H1 (cell line): ENCODE results near the gene BTBD9. TPM values are rescaled to one million over a fixed set of nuclear protein-coding genes. Genes with fewer than 3 reads are reported as not detected.

Source experiments
- EP300 ChIP-seq, 2 experiments: IDR thresholded peaks; 1 replicate in 1 of 2; 2 replicates in 1 of 2; pipeline ENCODE4 v1.6.1; 2011 to 2012; ENCODE audit warnings: low read depth in 2 of 2, low read length in 2 of 2, mild to moderate bottlenecking in 2 of 2, borderline replicate concordance in 1 of 2, inconsistent platforms in 1 of 2, moderate library complexity in 1 of 2
- HDAC6 ChIP-seq: IDR thresholded peaks from one replicate; pipeline ENCODE4 v1.7.1; 2012; ENCODE audit warnings: low read depth, mild to moderate bottlenecking, inconsistent platforms, low read length, moderate library complexity
- JUN ChIP-seq: IDR thresholded peaks from 2 replicates; pipeline ENCODE4 v1.6.1; 2011; ENCODE audit warnings: low read depth, mild to moderate bottlenecking, improper control_type of control experiment, low read length
- JUND ChIP-seq: IDR thresholded peaks from 2 replicates; pipeline ENCODE4 v1.6.1; 2011; ENCODE audit warnings: mild to moderate bottlenecking, improper control_type of control experiment, low read length
- KDM1A ChIP-seq: fragments of 200-600, 300-600 bp; sonication (generic); IDR thresholded peaks from 2 replicates; pipeline ENCODE4 v1.7.1; 2016; ENCODE audit warnings: mild to moderate bottlenecking, low read length, borderline replicate concordance
- KDM5A ChIP-seq: fragments of 200-600 bp; IDR thresholded peaks from 2 replicates; pipeline ENCODE4 v1.7.1; 2012; ENCODE audit warnings: mild to moderate bottlenecking, low read length, inconsistent platforms, mixed read lengths
- MAX ChIP-seq: IDR thresholded peaks from 2 replicates; pipeline ENCODE4 v1.6.1; 2012; ENCODE audit warnings: inconsistent platforms
- polyA plus RNA-seq, 7 experiments: library from polyadenylated mRNA; depleted of rRNA in 3 of 7; stranded (reverse) in 5 of 7; unstranded in 2 of 7; fragments of >200 nt in 5 of 7; fragments of 200-250 nt in 2 of 7; gene quantifications; 1 replicate in 5 of 7; 2 replicates in 1 of 7; 4 replicates in 1 of 7; pipeline versions ENCODE4 v1.2.1 to v1.2.3, GENCODE V29; 2011 to 2013; ENCODE audit warnings: missing spikeins in 2 of 7, mixed read lengths in 2 of 7
- total RNA-seq: library from RNA; stranded (reverse); fragmentation: NEBNext Ultra II Directional; extraction: Animal tissue kit (Norgen Biotek cat#: 25700); gene quantifications from 2 replicates; pipeline ENCODE4 v1.2.1, GENCODE V29; 2021

The BTBD9 gene
- total and polyA plus RNA-seq, 2 of the 8 experiments (the other 6 are each of a cell fraction or from before 2014, with no cell fraction given), result 0.92 to 4.1 TPM

GRCh38 chr6:38522322-38522721 is 117.4 kb downstream of the BTBD9 start (continued):
- TF ChIP-seq EP300 (IDR thresholded peaks at IDR 0.05; ENCODE audit: borderline replicate concordance in 1 of 2, low read depth in 2 of 2, low read length in 2 of 2) (no peak), KDM5A (no peak), KDM1A (no peak), JUN (no peak), HDAC6 (no peak), MAX (no peak), JUND (no peak)
